HG03521 (cell line): ENCODE measurements around the gene GATB.

Experiments
- ATAC-seq: cut with Tn5 transposase; IDR thresholded peaks from one replicate; pipeline ENCODE4 v1.9.1; 2021; ENCODE audit warnings: mild to moderate bottlenecking, moderate library complexity; ENCODE audit not compliant: unreplicated experiment

Gene GATB

DNA sequence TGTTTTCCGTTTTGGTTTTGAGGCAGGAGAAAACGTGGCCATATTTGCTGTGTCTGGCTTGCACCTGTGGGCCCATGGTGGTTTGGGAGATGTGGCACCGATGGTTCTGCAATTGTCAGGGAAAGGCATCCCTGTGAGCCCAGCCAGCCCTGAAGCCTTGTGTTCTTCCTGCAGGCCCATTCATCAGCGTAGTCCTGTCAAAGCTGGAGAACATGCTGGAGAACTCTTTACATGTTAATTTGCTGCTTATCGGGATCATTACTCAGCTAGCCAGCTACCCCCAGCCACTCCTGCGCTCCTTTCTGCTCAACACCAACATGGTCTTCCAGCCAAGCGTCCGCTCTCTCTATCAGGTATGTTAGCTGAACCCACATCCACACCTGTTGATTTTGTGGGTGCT lies 104.7 kb downstream of the GATB start:
- ATAC-seq = no peak

DNA sequence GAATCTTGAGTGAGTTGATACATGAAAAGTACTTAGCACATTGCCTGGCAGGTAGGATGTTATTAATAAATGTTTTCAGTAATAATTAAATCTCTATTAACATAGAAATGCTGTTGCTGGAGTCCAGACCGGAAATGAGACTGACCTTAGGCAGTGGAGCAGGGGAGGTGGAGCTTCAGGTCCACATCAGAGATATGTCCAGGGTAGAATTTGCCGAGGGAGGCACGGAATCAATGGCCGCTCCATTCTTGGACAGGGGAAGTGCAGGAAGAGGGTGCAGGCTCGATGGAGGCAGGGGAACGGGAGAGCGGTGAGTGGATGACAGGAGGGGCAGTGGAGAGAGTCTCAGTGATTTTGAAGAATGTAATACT lies 107.3 kb downstream of the GATB start:
- no peak for ATAC-seq

DNA sequence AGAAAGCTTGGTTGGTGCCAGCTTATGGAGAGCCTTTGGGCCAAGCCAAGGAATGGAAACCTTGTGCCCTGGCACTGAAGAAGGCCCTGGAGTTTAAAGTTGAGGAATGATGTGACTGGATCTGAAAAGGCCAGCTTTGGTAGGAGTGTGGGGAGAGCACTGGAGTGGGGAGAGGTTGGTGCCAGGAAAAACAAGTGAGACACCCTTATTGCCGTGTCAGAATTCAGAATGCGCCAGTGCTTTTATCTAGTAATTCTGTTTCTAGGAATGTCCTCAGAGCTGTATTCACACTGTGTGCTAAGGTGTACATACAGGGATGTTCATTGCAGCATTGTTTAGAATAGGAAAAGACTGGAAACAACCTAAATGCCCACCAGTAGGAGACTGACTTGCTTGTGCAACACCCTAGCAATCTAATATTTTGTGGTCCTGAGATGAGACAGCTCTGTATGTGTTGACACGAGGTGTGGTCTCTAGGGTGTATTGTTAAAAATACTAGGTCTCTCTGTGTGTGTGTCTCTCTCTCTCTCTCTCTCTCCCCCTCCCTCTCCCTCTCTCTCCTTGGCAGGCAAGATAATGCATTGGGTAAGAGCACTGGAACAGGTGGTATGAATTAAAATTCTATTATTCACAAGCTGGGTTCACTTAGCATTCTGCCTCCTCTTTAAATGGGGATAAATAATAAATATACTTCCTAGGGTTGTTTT lies 107.8 kb downstream of the GATB start:
- no peak for ATAC-seq

DNA sequence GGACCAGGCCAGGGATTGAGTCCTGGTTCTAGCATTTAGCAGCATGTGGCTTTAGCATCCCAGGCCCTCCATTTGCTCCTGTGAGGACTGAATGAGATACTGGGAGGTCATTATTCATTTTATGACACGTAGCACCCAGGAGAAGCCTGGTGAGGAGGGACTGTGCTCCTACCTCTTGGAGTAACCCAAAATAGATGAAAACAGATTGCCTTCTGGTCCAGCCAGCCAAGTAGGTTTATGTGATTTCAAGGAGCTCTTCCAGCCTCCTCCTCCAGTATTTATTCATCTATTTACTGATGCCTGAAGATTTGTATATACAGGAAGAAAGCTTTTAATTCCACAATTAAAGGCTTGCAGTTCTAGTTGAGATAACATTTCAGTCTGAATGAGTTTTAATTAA lies 109.3 kb downstream of the GATB start:
- no peak for ATAC-seq

DNA sequence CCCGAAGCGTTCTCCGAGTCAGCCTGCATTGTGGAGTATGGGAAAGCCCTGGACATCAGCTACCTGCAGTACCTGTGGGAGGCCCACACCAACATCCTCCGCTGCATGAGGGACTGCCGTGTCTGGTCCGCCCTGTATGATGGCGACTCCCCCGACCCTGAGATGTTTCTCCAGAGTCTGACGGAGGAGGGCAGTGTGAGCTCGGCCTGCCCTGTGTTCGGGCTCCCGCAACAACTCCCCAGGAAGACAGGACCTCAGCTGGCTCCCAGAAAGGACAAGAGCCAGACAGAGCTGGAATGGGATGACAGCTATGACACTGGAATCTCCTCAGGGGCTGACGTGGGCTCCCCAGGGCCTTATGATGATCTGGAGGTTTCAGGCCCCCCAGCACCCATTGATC lies 111.3 kb downstream of the GATB start:
- ATAC-seq = no peak

DNA sequence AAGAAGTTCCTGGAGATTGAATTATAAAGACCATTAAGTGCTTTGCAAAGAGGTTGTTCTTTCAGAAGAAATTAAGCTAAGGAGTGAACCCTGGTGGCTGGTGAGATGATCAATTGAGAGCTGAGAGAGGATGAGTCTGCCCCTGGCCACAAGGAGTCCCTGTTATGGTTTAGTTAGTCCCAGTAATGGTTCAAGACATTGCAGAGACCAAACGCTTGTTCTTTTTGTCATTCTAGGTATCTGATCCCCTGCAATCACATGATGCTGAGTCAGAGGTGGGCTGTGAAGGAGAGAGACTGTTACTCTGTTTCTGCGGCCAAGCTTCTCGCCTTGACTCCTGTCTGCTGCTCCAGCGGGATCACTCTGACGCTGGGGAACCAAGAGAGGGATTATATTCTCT lies 114.5 kb downstream of the GATB start:
- no peak for ATAC-seq

DNA sequence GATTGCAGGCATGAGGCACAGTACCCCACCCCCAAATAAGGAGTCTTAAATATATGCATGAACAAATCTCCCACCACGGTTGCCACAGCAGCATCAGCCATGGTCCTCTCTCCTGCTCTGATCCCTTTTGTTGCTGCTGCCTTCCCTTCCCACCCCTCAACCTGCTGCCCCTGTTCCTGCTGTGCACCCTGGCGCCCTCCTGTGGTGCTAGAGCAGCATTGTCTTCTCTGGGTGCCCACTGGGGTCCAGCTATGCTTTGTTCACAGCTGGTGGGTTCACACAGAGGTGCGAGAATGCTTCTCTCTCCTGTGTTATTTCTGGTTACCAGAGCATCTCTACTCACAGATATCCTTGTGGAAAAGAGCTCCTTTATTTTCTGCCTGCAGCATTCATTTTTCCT lies 116.2 kb downstream of the GATB start:
- no peak for ATAC-seq

DNA sequence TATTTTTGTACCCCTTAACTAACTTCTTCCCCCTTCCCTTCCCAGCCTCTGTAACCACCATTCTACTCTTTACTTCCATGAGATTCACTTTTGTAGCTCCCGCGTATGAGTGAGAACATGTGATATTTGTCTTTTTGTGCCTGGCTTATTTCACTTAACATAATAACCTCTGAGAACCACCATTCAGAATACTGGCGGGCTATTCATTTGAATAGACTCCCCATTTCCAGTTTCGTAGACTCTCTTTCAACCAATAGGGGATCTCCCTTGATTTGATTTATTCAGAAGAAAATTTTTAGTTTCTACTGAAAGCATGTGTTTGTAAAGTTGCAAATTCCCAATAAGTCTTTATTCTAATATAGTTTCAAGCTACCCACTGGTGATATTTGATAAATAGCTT lies 117.2 kb downstream of the GATB start:
- no peak for ATAC-seq

DNA sequence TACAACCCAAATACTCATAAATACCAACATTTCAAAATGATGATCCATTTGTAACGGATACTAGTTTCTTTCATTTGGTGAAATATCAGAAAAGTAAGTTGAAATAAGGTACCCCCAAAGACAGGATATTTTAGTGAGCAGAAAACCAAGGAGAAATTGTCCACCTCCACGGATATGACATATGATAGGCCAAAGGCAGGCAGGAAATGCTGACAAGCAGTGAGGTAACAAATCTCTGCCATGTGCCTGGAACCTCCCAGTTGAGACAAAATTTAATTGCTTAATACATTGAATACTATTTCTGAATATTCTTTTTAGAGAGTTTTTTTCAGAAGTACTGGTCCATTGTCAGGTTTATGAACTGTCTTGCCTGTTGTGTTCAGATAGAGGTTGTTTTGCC lies 118.8 kb downstream of the GATB start:
- ATAC-seq = no peak

DNA sequence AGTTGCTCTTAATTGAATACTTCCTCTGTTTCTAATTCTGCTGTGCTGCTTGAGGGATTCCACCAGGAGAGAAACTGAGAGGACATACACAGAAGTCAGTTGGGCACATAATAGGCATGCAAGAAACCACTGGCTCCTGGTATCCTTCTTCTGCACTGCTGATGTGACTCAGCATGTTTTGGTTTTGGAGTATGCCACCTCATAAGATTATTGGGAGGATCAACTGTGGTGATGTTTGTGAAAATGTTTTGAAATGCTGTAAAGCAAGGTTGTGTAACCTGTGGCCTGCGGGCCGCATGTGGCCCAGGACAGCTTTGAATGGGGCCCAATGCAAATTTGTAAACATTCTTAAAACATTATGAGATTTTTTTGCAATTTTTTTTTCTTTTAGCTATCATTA lies 119.6 kb downstream of the GATB start:
- no peak for ATAC-seq

DNA sequence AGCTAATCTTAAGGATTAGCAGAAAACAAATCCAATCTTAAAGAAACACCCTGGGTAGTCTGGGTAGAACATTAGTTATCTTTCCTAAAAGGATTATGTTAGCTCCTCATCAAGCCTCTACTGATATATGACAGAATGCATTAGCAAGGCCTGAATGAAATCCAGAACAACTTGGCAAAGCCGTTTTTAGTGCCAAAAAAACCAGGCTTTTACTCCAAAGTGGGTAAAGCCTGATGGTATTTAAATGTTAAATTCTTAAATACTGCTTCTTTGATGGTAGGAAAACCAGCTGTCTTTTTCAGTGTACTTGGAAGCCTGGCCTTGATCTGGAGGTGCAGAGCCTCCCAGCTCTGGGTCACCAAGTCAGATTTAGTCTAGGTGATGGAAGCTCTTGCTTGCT lies 120.4 kb downstream of the GATB start:
- ATAC-seq = no peak

DNA sequence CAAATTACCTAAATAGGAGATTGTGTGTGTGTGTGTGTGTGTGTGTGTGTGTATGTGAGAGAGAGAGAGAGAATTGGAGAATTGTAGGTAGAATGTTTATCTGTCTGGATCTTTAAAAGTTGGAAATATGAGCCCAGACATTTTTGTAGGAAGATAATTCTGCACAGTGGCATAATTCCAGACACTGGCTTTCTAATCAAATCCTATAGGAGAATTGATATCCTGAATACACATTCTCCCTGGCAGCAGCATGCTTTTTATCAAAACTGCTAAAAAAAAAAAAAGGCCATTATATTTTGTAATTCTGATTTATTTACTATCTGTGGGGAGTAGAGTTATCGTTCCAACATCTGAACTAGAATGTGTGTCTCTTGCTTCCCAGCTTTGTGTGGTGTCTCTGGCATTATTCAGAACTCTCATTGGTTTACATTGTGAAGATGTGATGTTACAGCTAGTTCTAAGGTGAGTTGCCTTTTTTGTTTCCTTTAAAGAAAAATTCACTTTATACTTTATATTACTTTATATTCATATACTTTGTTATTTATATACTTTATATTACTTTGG lies 122.4 kb downstream of the GATB start:
- no peak for ATAC-seq

DNA sequence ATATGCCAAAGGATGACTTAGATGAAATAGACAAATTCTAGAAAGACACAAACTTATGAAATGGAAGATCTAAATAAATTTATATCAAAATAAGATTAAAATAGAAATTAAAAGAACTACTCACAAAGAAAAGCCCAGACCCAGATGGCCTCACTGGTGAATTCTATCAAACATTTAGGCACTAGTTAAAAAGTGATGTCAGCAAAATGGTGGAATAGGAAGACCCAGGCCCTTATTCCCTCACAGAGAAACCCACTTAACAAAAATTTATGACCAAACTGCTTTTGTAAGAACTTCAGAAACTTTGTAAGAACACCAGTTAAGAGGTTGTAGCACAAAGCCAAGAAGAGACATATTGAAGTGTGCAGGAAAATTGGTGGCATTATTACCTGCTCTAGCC lies 129.5 kb downstream of the GATB start:
- ATAC-seq = no peak

DNA sequence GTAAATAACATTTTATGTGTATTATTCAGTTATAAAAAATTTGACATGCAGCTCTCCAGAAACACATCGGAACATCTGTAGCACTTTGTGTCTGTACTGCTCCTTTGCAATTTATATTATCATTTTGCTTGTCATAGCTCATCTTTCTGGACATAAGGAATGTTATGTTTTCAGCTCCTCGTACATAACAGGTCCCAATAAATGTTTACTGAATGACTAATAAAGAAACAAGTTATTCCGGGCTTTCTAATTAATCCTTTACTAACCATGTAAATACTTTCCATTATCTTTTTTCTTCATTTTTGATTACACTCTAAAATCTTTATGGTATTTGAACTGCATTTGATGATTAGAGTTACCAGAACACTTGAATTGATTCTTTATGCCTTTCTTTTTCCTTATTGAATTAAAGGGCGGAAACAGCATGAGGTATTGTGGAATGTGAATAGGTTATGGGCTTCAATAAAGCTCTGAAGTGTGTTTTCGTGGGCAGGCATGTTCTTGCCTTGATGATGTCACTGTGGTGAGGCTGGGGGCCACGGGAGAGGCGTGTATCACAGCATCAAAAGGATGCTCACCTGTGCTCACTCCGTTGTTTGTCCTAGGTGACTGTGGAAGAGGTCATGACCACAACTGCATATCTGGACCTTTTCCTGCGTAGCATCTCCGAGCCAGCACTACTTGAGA lies 131.6 kb downstream of the GATB start:
- ATAC-seq = no peak

DNA sequence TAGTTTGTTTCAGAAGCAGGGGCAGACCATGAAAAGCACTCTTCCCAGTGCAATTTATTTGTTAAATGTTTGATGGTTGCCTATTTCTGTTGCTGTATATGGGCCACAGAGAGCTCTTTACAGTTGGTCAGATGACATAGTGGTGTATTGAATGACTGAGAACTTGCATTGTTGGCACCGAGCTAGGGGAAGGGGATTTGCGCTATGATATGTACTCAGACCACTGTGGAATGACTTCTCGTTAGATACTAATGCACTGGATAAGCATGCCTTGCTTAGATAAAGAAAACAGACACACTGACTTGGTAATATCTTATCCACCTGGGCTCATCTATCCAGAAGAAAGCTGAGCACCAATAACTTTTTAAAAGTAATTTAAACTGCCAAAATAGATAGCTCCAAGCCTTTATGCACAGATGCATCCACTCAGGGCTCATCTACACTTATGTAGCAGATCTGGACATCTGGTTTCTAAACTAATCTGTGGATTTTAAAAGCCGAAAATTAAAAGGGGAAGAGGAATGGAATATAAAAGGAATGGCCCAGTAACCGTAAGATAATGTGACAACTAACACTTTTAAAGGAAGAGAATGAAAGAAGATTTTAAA lies 132.7 kb downstream of the GATB start:
- no peak for ATAC-seq

DNA sequence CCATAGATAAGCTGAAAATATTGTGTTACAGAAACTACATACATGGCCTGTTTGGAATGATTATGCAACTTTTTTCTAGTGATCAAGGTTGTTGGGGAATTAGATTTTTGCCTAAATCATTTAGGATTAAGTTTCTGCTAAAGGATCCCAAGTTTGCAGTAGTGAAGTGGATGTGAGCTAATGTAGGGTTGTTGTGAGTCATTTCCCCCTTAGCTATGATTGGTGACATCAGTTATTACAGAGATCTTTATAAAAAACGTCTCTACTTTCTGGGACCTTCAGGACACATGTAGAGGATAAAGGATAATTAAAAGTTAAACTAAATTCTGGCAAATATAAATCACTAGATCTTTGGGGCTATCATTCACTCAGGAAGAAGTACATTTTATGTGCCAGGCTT lies 133.3 kb downstream of the GATB start:
- no peak for ATAC-seq

DNA sequence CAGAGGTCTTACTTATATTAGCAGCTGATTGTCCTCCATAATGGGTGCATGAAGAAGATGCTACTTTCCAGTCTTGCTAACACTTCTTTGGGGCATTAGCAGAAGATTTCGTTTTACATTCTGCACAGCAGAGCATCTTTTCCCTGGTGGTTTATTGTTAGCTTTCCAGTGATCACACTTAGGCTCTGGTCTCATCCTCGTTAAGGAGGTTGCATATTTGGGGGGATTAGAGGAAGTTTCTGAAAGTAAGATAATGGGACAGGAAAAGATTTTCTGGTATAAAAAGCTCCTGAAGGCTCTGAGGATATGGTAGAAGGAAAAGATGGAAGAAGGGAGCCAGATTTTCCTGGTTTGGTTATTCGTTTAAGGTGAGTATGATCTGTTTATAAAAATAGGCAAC lies 134.1 kb downstream of the GATB start:
- no peak for ATAC-seq

DNA sequence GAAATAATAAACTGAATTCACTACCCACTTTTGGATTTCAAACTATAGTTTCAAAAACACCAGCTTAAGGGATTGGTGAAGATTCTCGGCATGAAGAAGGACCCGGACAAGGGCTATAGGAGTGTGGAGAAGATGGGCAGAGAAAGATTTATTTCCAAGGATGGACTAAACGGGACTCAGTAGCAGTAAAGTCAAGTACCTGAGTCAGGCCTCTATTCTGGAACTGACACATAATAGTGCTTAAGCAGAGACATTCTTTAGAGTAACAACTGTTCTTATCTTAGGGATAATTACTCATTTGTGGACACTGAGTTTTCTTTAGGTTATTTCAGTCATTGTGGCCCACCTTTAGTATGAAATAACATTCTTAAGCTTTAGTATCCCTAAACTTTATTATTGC lies 134.6 kb downstream of the GATB start:
- no peak for ATAC-seq

DNA sequence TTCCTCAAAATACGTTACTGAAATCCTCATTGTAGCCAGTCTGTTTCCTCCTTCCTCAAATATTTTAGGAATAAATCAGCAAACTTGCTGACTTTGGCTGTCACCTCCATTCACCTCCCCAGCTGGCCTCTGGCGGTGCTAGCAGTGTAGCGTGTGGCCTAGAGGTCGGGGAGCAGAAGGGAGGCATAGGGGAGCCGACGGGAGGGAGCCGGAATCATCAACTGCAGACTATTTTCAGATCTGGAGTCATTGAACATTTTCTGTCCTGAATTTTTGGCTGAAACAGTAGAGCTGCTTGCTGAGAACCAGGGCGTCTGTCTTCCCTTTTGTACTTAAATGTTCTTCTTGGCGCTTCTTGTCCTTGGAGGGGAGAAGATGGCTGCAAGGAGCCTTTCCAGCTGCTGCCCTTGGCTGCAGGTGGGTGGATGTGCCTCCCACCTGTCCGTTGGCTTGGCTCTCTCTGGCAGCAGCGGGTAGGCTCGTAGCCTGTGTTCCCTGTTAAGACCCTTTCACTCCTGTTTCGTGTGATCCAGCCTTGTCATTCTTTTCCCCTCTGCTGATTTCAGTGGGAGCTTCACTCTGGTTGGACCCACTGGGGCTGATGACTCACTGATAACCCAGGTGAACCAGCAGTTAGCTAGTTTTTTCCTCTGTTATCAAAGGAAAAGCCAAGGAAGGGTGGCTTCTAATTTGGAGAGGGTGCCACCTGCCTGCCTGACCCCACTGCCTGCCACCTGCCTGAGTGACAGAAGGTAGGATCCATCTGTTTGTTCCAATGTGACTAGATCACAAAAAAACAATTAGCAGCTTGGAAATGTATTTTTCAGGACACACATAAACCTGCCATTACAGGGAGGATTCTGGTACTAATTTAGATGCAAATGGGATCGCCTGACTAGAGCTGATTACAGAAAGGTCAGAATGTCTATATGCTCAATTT lies 135.9 kb downstream of the GATB start:
- ATAC-seq = no peak
